ENCODE results near the gene PRCD.

Gene PRCD

GRCh38 chr17:76492989-76493501, 46.8 kb upstream of the PRCD start:
- ATAC-seq: peak; percentile 12
- TF ChIP-seq CSDC2 (CRISPR knock-in tag; IDR thresholded peaks at IDR 0.05) (no peak), ZNF565 (CRISPR knock-in tag; conservative IDR thresholded peaks at IDR 0.05; ENCODE audit: low read depth) (no peak), TCF4 (CRISPR knock-in tag; IDR thresholded peaks at IDR 0.05; ENCODE audit: borderline replicate concordance) (no peak), ZC3H10 (CRISPR knock-in tag; IDR thresholded peaks at IDR 0.05) (no peak), ESRRG (CRISPR knock-in tag; IDR thresholded peaks at IDR 0.05) (no peak), PPARA (CRISPR knock-in tag; IDR thresholded peaks at IDR 0.05; ENCODE audit: borderline replicate concordance) (no peak), ISL1 (CRISPR knock-in tag; IDR thresholded peaks at IDR 0.05) (no peak)

GRCh38 chr17:76493505-76494167, 46.2 kb upstream of the PRCD start:
- TF ChIP-seq PPARA (CRISPR knock-in tag; IDR thresholded peaks at IDR 0.05; ENCODE audit: borderline replicate concordance): no peak
- TF ChIP-seq SNAI2 (CRISPR knock-in tag; IDR thresholded peaks at IDR 0.05): no peak
- TF ChIP-seq CSDC2 (CRISPR knock-in tag; IDR thresholded peaks at IDR 0.05): no peak
- TF ChIP-seq ARNTL (CRISPR knock-in tag; IDR thresholded peaks at IDR 0.05; ENCODE audit: borderline replicate concordance, low read depth): no peak
- TF ChIP-seq TOX (CRISPR knock-in tag; IDR thresholded peaks at IDR 0.05; ENCODE audit: borderline replicate concordance): no peak
- no peak for TF ChIP-seq OSR1 (CRISPR knock-in tag; IDR thresholded peaks at IDR 0.05)
- TF ChIP-seq ZNF565 (CRISPR knock-in tag; conservative IDR thresholded peaks at IDR 0.05; ENCODE audit: low read depth): no peak
- ATAC-seq: no peak

GRCh38 chr17:76495663-76496400, 44.0 kb upstream of the PRCD start:
- TF ChIP-seq RARB (CRISPR knock-in tag; IDR thresholded peaks at IDR 0.05) (no peak), TSHZ2 (CRISPR knock-in tag; IDR thresholded peaks at IDR 0.05) (no peak), OSR1 (CRISPR knock-in tag; IDR thresholded peaks at IDR 0.05) (no peak), PPARA (CRISPR knock-in tag; IDR thresholded peaks at IDR 0.05; ENCODE audit: borderline replicate concordance) (no peak), BACH2 (CRISPR knock-in tag; IDR thresholded peaks at IDR 0.05; ENCODE audit: borderline replicate concordance) (no peak), SNAI2 (CRISPR knock-in tag; IDR thresholded peaks at IDR 0.05) (no peak), GLIS3 (CRISPR knock-in tag; IDR thresholded peaks at IDR 0.05) (no peak), ZFP30 (CRISPR knock-in tag; IDR thresholded peaks at IDR 0.05) (no peak), ZC3H10 (CRISPR knock-in tag; IDR thresholded peaks at IDR 0.05) (no peak), CSRNP3 (CRISPR knock-in tag; IDR thresholded peaks at IDR 0.05) (no peak), ESRRG (CRISPR knock-in tag; IDR thresholded peaks at IDR 0.05) (no peak), TOX (CRISPR knock-in tag; IDR thresholded peaks at IDR 0.05; ENCODE audit: borderline replicate concordance) (no peak), ARNTL (CRISPR knock-in tag; IDR thresholded peaks at IDR 0.05; ENCODE audit: borderline replicate concordance, low read depth) (no peak), ISL1 (CRISPR knock-in tag; IDR thresholded peaks at IDR 0.05) (no peak)
- TF ChIP-seq, protein P1, sequence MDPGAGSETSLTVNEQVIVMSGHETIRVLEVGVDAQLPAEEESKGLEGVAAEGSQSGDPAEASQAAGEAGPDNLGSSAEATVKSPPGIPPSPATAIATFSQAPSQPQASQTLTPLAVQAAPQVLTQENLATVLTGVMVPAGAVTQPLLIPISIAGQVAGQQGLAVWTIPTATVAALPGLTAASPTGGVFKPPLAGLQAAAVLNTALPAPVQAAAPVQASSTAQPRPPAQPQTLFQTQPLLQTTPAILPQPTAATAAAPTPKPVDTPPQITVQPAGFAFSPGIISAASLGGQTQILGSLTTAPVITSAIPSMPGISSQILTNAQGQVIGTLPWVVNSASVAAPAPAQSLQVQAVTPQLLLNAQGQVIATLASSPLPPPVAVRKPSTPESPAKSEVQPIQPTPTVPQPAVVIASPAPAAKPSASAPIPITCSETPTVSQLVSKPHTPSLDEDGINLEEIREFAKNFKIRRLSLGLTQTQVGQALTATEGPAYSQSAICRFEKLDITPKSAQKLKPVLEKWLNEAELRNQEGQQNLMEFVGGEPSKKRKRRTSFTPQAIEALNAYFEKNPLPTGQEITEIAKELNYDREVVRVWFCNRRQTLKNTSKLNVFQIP (CRISPR knock-in tag; IDR thresholded peaks at IDR 0.05; ENCODE audit: borderline replicate concordance, low read depth): no peak
- TF ChIP-seq, protein P2, sequence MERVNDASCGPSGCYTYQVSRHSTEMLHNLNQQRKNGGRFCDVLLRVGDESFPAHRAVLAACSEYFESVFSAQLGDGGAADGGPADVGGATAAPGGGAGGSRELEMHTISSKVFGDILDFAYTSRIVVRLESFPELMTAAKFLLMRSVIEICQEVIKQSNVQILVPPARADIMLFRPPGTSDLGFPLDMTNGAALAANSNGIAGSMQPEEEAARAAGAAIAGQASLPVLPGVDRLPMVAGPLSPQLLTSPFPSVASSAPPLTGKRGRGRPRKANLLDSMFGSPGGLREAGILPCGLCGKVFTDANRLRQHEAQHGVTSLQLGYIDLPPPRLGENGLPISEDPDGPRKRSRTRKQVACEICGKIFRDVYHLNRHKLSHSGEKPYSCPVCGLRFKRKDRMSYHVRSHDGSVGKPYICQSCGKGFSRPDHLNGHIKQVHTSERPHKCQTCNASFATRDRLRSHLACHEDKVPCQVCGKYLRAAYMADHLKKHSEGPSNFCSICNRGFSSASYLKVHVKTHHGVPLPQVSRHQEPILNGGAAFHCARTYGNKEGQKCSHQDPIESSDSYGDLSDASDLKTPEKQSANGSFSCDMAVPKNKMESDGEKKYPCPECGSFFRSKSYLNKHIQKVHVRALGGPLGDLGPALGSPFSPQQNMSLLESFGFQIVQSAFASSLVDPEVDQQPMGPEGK (CRISPR knock-in tag; IDR thresholded peaks at IDR 0.05; ENCODE audit: borderline replicate concordance): no peak
- ATAC-seq: no peak
